K562 (cell line): ENCODE data around the gene ATP2A2.

ENCODE experiments used
- CEBPB ChIP-seq: fragments of 450-650 bp; IDR thresholded peaks from 2 replicates; pipeline ENCODE4 v1.6.1; 2016; ENCODE audit warnings: missing genetic modification characterization, missing compliant biosample characterization
- EZH2 ChIP-seq: IDR thresholded peaks from 2 replicates; pipeline ENCODE4 v1.6.1; 2012; ENCODE audit warnings: low read depth, mild to moderate bottlenecking, inconsistent platforms, low read length, borderline replicate concordance
- YY1 ChIP-seq, 3 experiments: IDR thresholded peaks; 2 replicates each; pipeline ENCODE4 v1.6.1; 2011; ENCODE audit warnings: low read length in 2 of 3, mild to moderate bottlenecking in 2 of 3, moderate library complexity in 2 of 3, borderline replicate concordance in 1 of 3, control low read depth in 1 of 3, low read depth in 1 of 3; ENCODE audit not compliant: insufficient read depth in 3 of 3, insufficient replicate concordance in 2 of 3, control insufficient read depth in 1 of 3, insufficient read length in 1 of 3; ENCODE audit errors: extremely low read depth in 1 of 3

DNA sequence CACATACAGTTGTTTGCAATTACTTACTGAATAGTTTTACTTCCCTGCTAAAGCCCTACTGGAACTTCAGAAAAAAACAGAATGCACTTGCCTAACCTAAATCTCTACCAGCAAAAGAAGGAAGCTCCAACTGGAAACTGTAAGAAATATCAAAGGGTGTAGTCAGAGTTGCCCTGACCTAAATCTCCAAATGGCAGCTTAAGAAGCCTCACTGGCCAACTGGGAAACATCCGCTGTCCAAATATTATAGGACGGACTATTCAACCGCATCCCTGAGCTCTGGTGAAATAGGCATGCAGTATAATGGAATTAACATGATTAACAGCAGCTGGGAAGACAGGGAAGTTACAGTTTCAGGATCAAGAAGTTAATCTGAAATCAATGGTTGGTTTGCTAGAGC lies 98.2 kb downstream of the ATP2A2 start:
- TF ChIP-seq CEBPB (tag) (no peak), EZH2 (no peak), YY1 (IDR thresholded peaks at IDR 0.05; ENCODE audit: borderline replicate concordance in 1 of 3, control insufficient read depth in 1 of 3, extremely low read depth in 1 of 3, insufficient read depth in 3 of 3, insufficient read length in 1 of 3, insufficient replicate concordance in 2 of 3, low read depth in 1 of 3, low read length in 2 of 3) (no peak)
